K562 (cell line): ENCODE results near the gene ARHGEF10L. TPM values are rescaled to one million over a fixed set of nuclear protein-coding genes. Genes with fewer than 3 reads are reported as not detected.

Source experiments
- ATAC-seq: fragments of 200-7000 bp; cut with Tn5 transposase; 3 replicates; pipeline ENCODE4 v1.9.1; 2020; ENCODE audit warnings: moderate library complexity
- BruUV-seq: library from RNA; stranded (reverse); fragments of 400-500 nt; replicated peaks from 2 replicates; lab custom pipeline; 2021; lab: Mats Ljungman, UMichigan
- CTCF ChIA-PET: fragments of 300-600 bp; formaldehyde crosslinking; extraction: SDS; loops from one replicate; lab custom pipeline; 2021; ENCODE audit warnings: low intra/inter-chr PET ratio; lab: Yijun Ruan, JAX
- POLR2A ChIA-PET: fragments of 300-600, 350-650 bp; sonication (Branson Sonifier 250); formaldehyde crosslinking; extraction: SDS; loops from one replicate; lab custom pipeline; 2021; ENCODE audit warnings: antibody characterized with exemption, inconsistent platforms; lab: Yijun Ruan, JAX
- DNase-seq, 4 experiments: peaks; one replicate each; pipeline versions ENCODE4 v3.0.0 to v3.0.0-alpha.2; 2011 to 2018; ENCODE audit warnings: low spot score in 3 of 4, mixed read lengths in 3 of 4; ENCODE audit errors: extremely low read depth in 1 of 4
- FAIRE-seq: peaks from 2 replicates; lab custom pipeline; 2011; peaks lifted over from hg19 to GRCh38; lab: Jason Lieb, UNC
- H2AFZ ChIP-seq: 2 replicates; pipeline ENCODE4 v1.6.0; 2011; ENCODE audit warnings: low read depth, low read length, control low read depth, inconsistent platforms
- H3K27ac ChIP-seq: fragments of 200-600 bp; 3 replicates; pipeline ENCODE4 v1.8.0; 2011; ENCODE audit warnings: low read depth, mild to moderate bottlenecking, control low read depth, inconsistent platforms, low read length, moderate library complexity, mixed read lengths; ENCODE audit errors: extremely low read depth
- H3K27me3 ChIP-seq, 2 experiments: fragments of 300-600 bp in 1 of 2; 2 replicates in 1 of 2; 3 replicates in 1 of 2; pipeline versions ENCODE4 v1.6.0 to v1.8.0; 2011; ENCODE audit warnings: inconsistent platforms in 2 of 2, low read length in 2 of 2, mild to moderate bottlenecking in 1 of 2, mixed read lengths in 1 of 2, moderate library complexity in 1 of 2; ENCODE audit not compliant: control insufficient read depth in 2 of 2, insufficient read depth in 2 of 2
- H3K36me3 ChIP-seq: fragments of 300-600 bp; 3 replicates; pipeline ENCODE4 v1.8.0; 2011; ENCODE audit warnings: mild to moderate bottlenecking, low read length, inconsistent platforms; ENCODE audit not compliant: control insufficient read depth, insufficient read depth
- H3K4me1 ChIP-seq, 2 experiments: fragments of 200-600 bp in 1 of 2; replicated peaks in 1 of 2; 2 replicates in 1 of 2; 3 replicates in 1 of 2; pipeline versions ENCODE4 v1.5.1 to v1.8.0; 2011; ENCODE audit warnings: inconsistent platforms in 2 of 2, low read length in 2 of 2, mild to moderate bottlenecking in 1 of 2, mixed read lengths in 1 of 2, moderate library complexity in 1 of 2; ENCODE audit not compliant: control insufficient read depth in 2 of 2, insufficient read depth in 2 of 2
- H3K4me2 ChIP-seq: 2 replicates; pipeline ENCODE4 v1.6.1; 2011; ENCODE audit warnings: low read length, control low read depth, inconsistent platforms, mixed read lengths; ENCODE audit not compliant: insufficient read depth
- H3K4me3 ChIP-seq: fragments of 200-600 bp; sonication (generic), shearing (Covaris generic); 2 replicates; pipeline ENCODE4 v1.5.1; 2016; ENCODE audit warnings: control low read depth, inconsistent platforms
- H3K79me2 ChIP-seq: fragments of 200-600 bp; 3 replicates; pipeline ENCODE4 v1.8.0; 2011; ENCODE audit warnings: low read length, inconsistent platforms; ENCODE audit not compliant: control insufficient read depth, insufficient read depth
- H3K9ac ChIP-seq, 2 experiments: 2 replicates each; pipeline versions ENCODE4 v1.6.0 to v1.6.1; 2011; ENCODE audit warnings: low read depth in 2 of 2, low read length in 2 of 2, control low read depth in 1 of 2, inconsistent platforms in 1 of 2, mild to moderate bottlenecking in 1 of 2, mixed read lengths in 1 of 2; ENCODE audit not compliant: insufficient read depth in 1 of 2
- H3K9me1 ChIP-seq: one replicate; pipeline ENCODE4 v1.6.0; 2011; ENCODE audit warnings: inconsistent platforms, mild to moderate bottlenecking, low read length, moderate library complexity; ENCODE audit not compliant: control insufficient read depth, insufficient read depth
- H3K9me3 ChIP-seq: replicated peaks from 2 replicates; pipeline ENCODE4 v1.5.1; 2011; ENCODE audit warnings: low read depth, low read length, inconsistent platforms; ENCODE audit not compliant: control insufficient read depth, insufficient read depth
- H4K20me1 ChIP-seq: replicated peaks from 2 replicates; pipeline ENCODE4 v1.6.1; 2011; ENCODE audit warnings: low read length, inconsistent platforms, mixed read lengths; ENCODE audit not compliant: control insufficient read depth, insufficient read depth
- CTBP1 ChIP-seq: fragments of 450-650 bp; IDR thresholded peaks from 2 replicates; pipeline ENCODE4 v1.6.1; 2016; ENCODE audit warnings: borderline replicate concordance
- HIVEP1 ChIP-seq: fragments of 250-450 bp; sonication (Bioruptor Pico); IDR thresholded peaks from 2 replicates; pipeline ENCODE4 v1.4.0; 2020; ENCODE audit warnings: mild to moderate bottlenecking
- MAX ChIP-seq: sonication (generic); formaldehyde crosslinking; IDR thresholded peaks from 2 replicates; pipeline ENCODE4 v1.9.0; 2022; ENCODE audit warnings: mild to moderate bottlenecking, missing genetic modification reagents
- ZNF274 ChIP-seq: IDR thresholded peaks from 2 replicates; pipeline ENCODE4 v1.6.1; 2011; ENCODE audit warnings: low read depth, mild to moderate bottlenecking, low read length, moderate library complexity, borderline replicate concordance
- WGBS: fragments of 100-300 bp; shearing (Covaris generic); methylation state at CpG from one replicate; pipeline ENCODE4 v1.1.6; 2016; ENCODE audit warnings: low coverage, mixed read lengths; ENCODE audit not compliant: insufficient coverage; ENCODE audit errors: missing lambda C conversion rate; 5-methylcytosine and 5-hydroxymethylcytosine counted together
- in situ Hi-C: fragments of 300-500 bp; cut with MboI; formaldehyde crosslinking; loops from 4 replicates; pipeline ENCODE4 v1.15.0; 2018; ENCODE audit warnings: inconsistent platforms, mixed read lengths
- intact Hi-C: fragments of 100-400 bp; cut with micrococcal nuclease; formaldehyde crosslinking; loops from 2 replicates; pipeline ENCODE4 v1.14.2; 2022
- polyA plus RNA-seq, 8 experiments: library from polyadenylated mRNA; depleted of rRNA in 4 of 8; stranded (reverse) in 5 of 8; unstranded in 3 of 8; fragments of >200 nt; fragmentation: Nextera tagmentation in 2 of 8; fragmentation: Illumina TruSeq in 1 of 8; extraction: Ambion mirVana in 2 of 8; extraction: Trizol in 1 of 8; gene quantifications; 2 replicates each; pipeline versions ENCODE4 v1.2.1 to v1.2.3, GENCODE V29; 2011 to 2014; ENCODE audit warnings: inconsistent platforms in 1 of 8, missing spikeins in 1 of 8
- total RNA-seq, 7 experiments: library from RNA; depleted of rRNA in 6 of 7; stranded (reverse); fragments of >200 nt in 6 of 7; fragmentation: Illumina TruSeq in 2 of 7; extraction: Trizol in 2 of 7; gene quantifications; 2 replicates each; pipeline versions ENCODE4 v1.2.1 to v1.2.3, GENCODE V29; 2011 to 2021; ENCODE audit warnings: low replicate concordance in 1 of 7

Gene ARHGEF10L
- total and polyA plus RNA-seq, 9 of the 15 experiments (the other 6 are each of a cell fraction or from before 2014, with no cell fraction given): 0.09 to 0.13 TPM; not detected in 7

- CTCF ChIA-PET: no interaction called here
- FAIRE-seq (no peak), ATAC-seq (no peak; the same call in 2 of the 3 replicates), DNase-seq (no peak)
- Histone ChIP-seq H3K27ac (no peak overlapping the region), H4K20me1 (peaks cover 12% of the 10 kb centered on the region), H3K4me1 (no peaks in the 10 kb centered on the region; a peak in 2 of 5 replicates), H3K79me2 (no peaks in the 10 kb centered on the region), H3K9me1 (no peaks in the 10 kb centered on the region), H3K4me3 (no peak overlapping the region), H3K4me2 (no peak overlapping the region), H3K36me3 (no peaks in the 10 kb centered on the region), H2AFZ (no peak overlapping the region), H3K9ac (peak overlapping the region in 1 of 2 experiments; percentile 46; a peak in 1 of 4 replicates), H3K9me3 (no peaks in the 10 kb centered on the region), H3K27me3 (peaks cover 15 to 58% of the 10 kb centered on the region in 2 experiments; a peak in 4 of 5 replicates)
- TF ChIP-seq MAX (0 out of 2 replicates have a peak, but pooled peaks have one; percentile 16), ZNF274 (no peak)
- intact Hi-C loops: no loop called here
- WGBS: 4% methylated on average over 14 of the region's 14 CpGs
- in situ Hi-C loops: loop anchor here (10.0 kb wide), 1 partner anchor 945 kb away; no protein-coding TSS in a partner anchor
- POLR2A ChIA-PET: no interaction called here
- BruUV-seq: no TSS peak
Measured at GRCh38 chr1:17639703-17640340, 100.3 kb downstream of the ARHGEF10L start.

DNA sequence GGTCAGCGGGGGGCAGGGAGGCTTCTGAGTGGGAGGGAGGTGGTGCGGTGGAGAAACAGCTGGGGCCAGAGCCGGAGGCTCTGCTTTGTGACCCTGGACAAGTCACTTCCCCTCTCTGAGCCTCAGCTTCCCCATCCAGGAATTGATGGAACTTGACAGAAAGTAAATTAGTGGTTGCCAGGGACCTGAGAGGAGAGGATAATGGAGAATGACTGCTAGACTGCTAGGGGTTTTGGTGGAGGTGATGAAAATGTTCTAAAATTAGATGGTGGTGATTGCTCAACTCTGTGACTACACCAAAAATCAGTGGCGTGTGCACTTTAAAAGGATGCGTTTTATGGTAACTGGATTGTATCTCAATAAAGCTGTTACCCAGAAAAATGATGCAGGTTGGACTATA lies 100.9 kb downstream of the ARHGEF10L start:
- no peaks in the 10 kb centered on the region for H3K36me3 ChIP-seq

More for the DNA sequence above, 100.9 kb downstream of the ARHGEF10L start:
- Histone ChIP-seq H3K27ac (no peak overlapping the region), H3K9ac (no peak overlapping the region), H3K9me3 (no peaks in the 10 kb centered on the region), H3K4me2 (no peak overlapping the region), H3K79me2 (no peaks in the 10 kb centered on the region), H3K4me3 (no peak overlapping the region), H2AFZ (no peak overlapping the region), H3K4me1 (no peaks in the 10 kb centered on the region; a peak in 2 of 5 replicates), H3K27me3 (peaks cover 18 to 64% of the 10 kb centered on the region in 2 experiments), H4K20me1 (peaks cover 12% of the 10 kb centered on the region), H3K9me1 (no peaks in the 10 kb centered on the region)
- intact Hi-C loops (no loop called here), in situ Hi-C loops (loop anchor here (10.0 kb wide), 1 partner anchor 944 kb away; no protein-coding TSS in a partner anchor)
- CTCF ChIA-PET: no interaction called here
- DNase-seq (no peak), FAIRE-seq (no peak), ATAC-seq (no peak)
- BruUV-seq: no TSS peak
- POLR2A ChIA-PET: no interaction called here
- no peak for TF ChIP-seq CTBP1
- no peak for TF ChIP-seq HIVEP1 (CRISPR knock-in tag)
- 1% methylated on average over 4 of the region's 5 CpGs for WGBS
